Esophagus squamous epithelium (tissue), 4 donors: ENCODE measurements around the gene KIF1B.

Experiments used
- POLR2A ChIP-seq, 4 donors: fragments of 450-650 bp; IDR thresholded peaks; one replicate each; pipeline ENCODE4 v1.6.1; 2017; ENCODE audit warnings: antibody characterized with exemption in 4 of 4, mild to moderate bottlenecking in 4 of 4, moderate library complexity in 3 of 4
- TF ChIP-seq, protein P1 (sequence below), 6 experiments: fragments of 450-650 bp in 4 of 6; fragments of 200-600 bp in 2 of 6; sonication (generic) in 2 of 6; IDR thresholded peaks; one replicate each; pipeline ENCODE4 v1.5.1; 2016 to 2019; ENCODE audit warnings: antibody characterized with exemption in 6 of 6, mild to moderate bottlenecking in 4 of 6, moderate library complexity in 4 of 6

DNA sequence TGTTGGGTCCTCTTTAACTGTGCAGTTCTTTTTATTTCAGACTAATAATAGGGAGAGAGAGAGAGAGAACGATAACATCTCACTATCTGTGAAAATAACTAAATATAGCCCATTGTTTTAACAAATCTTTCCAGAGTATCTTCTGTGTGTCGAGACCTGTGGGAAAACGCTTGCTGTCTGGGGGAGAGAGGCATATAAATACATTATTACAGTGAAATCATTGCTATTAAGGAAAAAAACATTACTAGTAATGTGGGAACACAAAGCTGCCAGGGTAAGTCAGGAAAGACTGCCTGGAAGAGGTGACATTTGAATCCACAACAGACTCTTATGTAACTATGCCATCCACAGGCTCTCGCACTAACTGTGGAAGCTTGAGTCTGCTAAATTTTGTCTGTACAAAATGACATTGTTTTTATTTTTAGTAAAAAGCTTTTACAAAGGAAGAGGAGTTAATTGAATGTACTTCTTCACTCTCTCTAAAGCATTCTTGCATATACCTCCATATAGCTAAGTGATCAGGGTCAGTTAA is 128.7 kb downstream of the KIF1B start:
- TF ChIP-seq, protein P1, sequence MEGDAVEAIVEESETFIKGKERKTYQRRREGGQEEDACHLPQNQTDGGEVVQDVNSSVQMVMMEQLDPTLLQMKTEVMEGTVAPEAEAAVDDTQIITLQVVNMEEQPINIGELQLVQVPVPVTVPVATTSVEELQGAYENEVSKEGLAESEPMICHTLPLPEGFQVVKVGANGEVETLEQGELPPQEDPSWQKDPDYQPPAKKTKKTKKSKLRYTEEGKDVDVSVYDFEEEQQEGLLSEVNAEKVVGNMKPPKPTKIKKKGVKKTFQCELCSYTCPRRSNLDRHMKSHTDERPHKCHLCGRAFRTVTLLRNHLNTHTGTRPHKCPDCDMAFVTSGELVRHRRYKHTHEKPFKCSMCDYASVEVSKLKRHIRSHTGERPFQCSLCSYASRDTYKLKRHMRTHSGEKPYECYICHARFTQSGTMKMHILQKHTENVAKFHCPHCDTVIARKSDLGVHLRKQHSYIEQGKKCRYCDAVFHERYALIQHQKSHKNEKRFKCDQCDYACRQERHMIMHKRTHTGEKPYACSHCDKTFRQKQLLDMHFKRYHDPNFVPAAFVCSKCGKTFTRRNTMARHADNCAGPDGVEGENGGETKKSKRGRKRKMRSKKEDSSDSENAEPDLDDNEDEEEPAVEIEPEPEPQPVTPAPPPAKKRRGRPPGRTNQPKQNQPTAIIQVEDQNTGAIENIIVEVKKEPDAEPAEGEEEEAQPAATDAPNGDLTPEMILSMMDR (IDR thresholded peaks at IDR 0.05), result no peak
- no peak for TF ChIP-seq POLR2A (IDR thresholded peaks at IDR 0.05)
